Activated B cell treated with CpG ODN at 0.5 μM for 24 hours (primary cell): Measurements from ENCODE around the gene LRRTM2. TPM values are rescaled to one million over a fixed set of nuclear protein-coding genes. Genes with fewer than 3 reads are reported as not detected.

Experiments used
- ATAC-seq: fragments of 200-7000 bp; cut with Tn5 transposase; one replicate; pipeline ENCODE4 v1.10.0; 2021; ENCODE audit warnings: low read depth, mild to moderate bottlenecking, moderate library complexity
- CTCF ChIA-PET: fragments of 350-600 bp; sonication (Branson Sonifier 250); formaldehyde crosslinking; loops from one replicate; lab custom pipeline; 2021; ENCODE audit warnings: antibody characterized with exemption; lab: Charles Lee
- POLR2A ChIA-PET: fragments of 350-600 bp; sonication (Branson Sonifier 250); formaldehyde crosslinking; loops from one replicate; lab custom pipeline; 2021; ENCODE audit warnings: antibody characterized with exemption; lab: Charles Lee
- DNase-seq: peaks from one replicate; pipeline ENCODE4 v3.0.0; 2022
- H3K27ac Mint-ChIP-seq: one replicate; pipeline ENCODE4 v1.8.0; 2020; ENCODE audit warnings: mixed read lengths
- H3K27me3 Mint-ChIP-seq: one replicate; pipeline ENCODE4 v1.8.0; 2021; ENCODE audit warnings: mixed read lengths
- H3K36me3 Mint-ChIP-seq: one replicate; pipeline ENCODE4 v1.8.0; 2021; ENCODE audit warnings: low read depth, mixed read lengths
- H3K4me1 Mint-ChIP-seq: one replicate; pipeline ENCODE4 v1.8.0; 2021; ENCODE audit warnings: mixed read lengths
- H3K4me3 Mint-ChIP-seq: one replicate; pipeline ENCODE4 v1.8.0; 2020; ENCODE audit warnings: mild to moderate bottlenecking, mixed read lengths
- H3K9me3 Mint-ChIP-seq: one replicate; pipeline ENCODE4 v1.8.0; 2020; ENCODE audit warnings: mixed read lengths
- intact Hi-C: fragments of 100-400 bp; cut with micrococcal nuclease; formaldehyde crosslinking; loops from one replicate; pipeline ENCODE4 v1.15.1; 2024
- total RNA-seq: library from RNA; stranded (reverse); gene quantifications from 2 replicates; pipeline ENCODE4 v1.2.3, GENCODE V29; 2022
- TF ChIP-seq, protein P1 (sequence below): fragments of 200-600 bp; IDR thresholded peaks from one replicate; pipeline ENCODE4 v1.8.0; 2022; ENCODE audit warnings: antibody characterized with exemption, mild to moderate bottlenecking

The LRRTM2 gene
- total RNA-seq, 1 donor from 2014 or later, result 0.29 TPM

GRCh38 chr5:138875946-138876345 lies 811 bp upstream of the LRRTM2 start:
- TF ChIP-seq, protein P1, sequence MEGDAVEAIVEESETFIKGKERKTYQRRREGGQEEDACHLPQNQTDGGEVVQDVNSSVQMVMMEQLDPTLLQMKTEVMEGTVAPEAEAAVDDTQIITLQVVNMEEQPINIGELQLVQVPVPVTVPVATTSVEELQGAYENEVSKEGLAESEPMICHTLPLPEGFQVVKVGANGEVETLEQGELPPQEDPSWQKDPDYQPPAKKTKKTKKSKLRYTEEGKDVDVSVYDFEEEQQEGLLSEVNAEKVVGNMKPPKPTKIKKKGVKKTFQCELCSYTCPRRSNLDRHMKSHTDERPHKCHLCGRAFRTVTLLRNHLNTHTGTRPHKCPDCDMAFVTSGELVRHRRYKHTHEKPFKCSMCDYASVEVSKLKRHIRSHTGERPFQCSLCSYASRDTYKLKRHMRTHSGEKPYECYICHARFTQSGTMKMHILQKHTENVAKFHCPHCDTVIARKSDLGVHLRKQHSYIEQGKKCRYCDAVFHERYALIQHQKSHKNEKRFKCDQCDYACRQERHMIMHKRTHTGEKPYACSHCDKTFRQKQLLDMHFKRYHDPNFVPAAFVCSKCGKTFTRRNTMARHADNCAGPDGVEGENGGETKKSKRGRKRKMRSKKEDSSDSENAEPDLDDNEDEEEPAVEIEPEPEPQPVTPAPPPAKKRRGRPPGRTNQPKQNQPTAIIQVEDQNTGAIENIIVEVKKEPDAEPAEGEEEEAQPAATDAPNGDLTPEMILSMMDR, result no peak
- intact Hi-C loops, result no loop called here
- H3K4me1 Mint-ChIP-seq, result no peaks in the 10 kb centered on the region

GRCh38 chr5:138875552-138875875 lies 379 bp upstream of the LRRTM2 start:
- Mint-ChIP-seq H3K4me3 (no peak overlapping the region), H3K9me3 (peaks cover 4% of the 10 kb centered on the region), H3K27me3 (no peaks in the 10 kb centered on the region), H3K27ac (no peak overlapping the region), H3K4me1 (no peaks in the 10 kb centered on the region), H3K36me3 (peaks cover 13% of the 10 kb centered on the region)
- TF ChIP-seq, protein P1, result no peak
- CTCF ChIA-PET, result no interaction called here
- intact Hi-C loops, result no loop called here
- no peak for ATAC-seq
- POLR2A ChIA-PET, result interaction anchor here (0.6 kb wide), 1 partner anchor 41 kb away, joined by 3 read pairs; no protein-coding TSS in a partner anchor
- DNase-seq, result no peak

More at GRCh38 chr5:138875946-138876345, 811 bp upstream of the LRRTM2 start:
- DNase-seq (no peak), ATAC-seq (no peak)
- H3K9me3 Mint-ChIP-seq, result peaks cover 4% of the 10 kb centered on the region
- no peak overlapping the region for H3K27ac Mint-ChIP-seq
- H3K36me3 Mint-ChIP-seq, result peaks cover 13% of the 10 kb centered on the region
- CTCF ChIA-PET, result no interaction called here
- POLR2A ChIA-PET, result interaction anchor here (0.6 kb wide), 1 partner anchor 41 kb away, joined by 3 read pairs; no protein-coding TSS in a partner anchor
- no peak overlapping the region for H3K4me3 Mint-ChIP-seq
- H3K27me3 Mint-ChIP-seq, result no peaks in the 10 kb centered on the region

- DNase-seq, result no peak
- Mint-ChIP-seq H3K27me3 (no peaks in the 10 kb centered on the region), H3K9me3 (peaks cover 4% of the 10 kb centered on the region), H3K27ac (no peak overlapping the region), H3K4me3 (no peak overlapping the region), H3K36me3 (peaks cover 13% of the 10 kb centered on the region), H3K4me1 (no peaks in the 10 kb centered on the region)
- intact Hi-C loops, result no loop called here
- CTCF ChIA-PET, result interaction anchor here (0.8 kb wide), 1 partner anchor 11 kb away, joined by 3 read pairs; no protein-coding TSS in a partner anchor
- POLR2A ChIA-PET, result no interaction called here
- TF ChIP-seq, protein P1, result no peak
- ATAC-seq, result no peak
Observed at GRCh38 chr5:138874241-138874640, 894 bp downstream of the LRRTM2 start.

GRCh38 chr5:138873466-138874221 lies 1.5 kb downstream of the LRRTM2 start:
- H3K4me3 Mint-ChIP-seq, result no peak overlapping the region
- CTCF ChIA-PET, result interaction anchor here (0.8 kb wide), 1 partner anchor 12 kb away, joined by 3 read pairs; no protein-coding TSS in a partner anchor
- H3K27me3 Mint-ChIP-seq, result no peaks in the 10 kb centered on the region
- POLR2A ChIA-PET, result no interaction called here
- peaks cover 4% of the 10 kb centered on the region for H3K9me3 Mint-ChIP-seq
- ATAC-seq, result no peak
- DNase-seq, result no peak
- H3K36me3 Mint-ChIP-seq, result peaks cover 13% of the 10 kb centered on the region
- intact Hi-C loops, result no loop called here
- TF ChIP-seq, protein P1, result no peak
- no peak overlapping the region for H3K27ac Mint-ChIP-seq
- H3K4me1 Mint-ChIP-seq, result no peaks in the 10 kb centered on the region

DNA sequence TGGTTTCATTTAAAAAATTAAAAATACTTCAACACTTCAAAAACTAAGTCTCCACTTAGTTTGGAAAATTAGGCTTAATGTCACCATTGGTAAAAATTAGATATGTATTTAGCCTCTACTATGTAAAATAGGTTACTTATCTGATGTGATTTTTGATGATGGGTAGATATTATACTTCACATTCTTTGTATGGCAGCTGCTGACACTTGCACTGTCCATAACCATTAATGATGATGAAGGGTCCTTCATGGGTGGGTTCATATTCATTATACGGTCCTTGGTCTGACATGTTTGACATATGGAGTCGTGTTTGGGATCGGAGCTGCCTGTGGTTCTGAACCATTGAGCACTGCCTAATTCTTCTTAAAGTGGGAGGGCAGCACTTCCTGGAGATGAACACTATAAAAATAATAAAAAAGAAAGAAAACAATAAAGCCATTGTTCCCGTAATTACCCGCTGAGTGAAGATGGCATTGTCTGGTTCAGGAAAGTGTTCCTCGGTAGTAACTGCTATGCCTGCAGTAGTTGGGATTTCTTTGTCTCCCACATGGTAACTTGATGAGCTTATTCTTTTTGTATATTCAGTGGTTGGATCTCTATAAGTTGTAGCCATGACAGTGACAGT lies 2.2 kb downstream of the LRRTM2 start:
- POLR2A ChIA-PET, result no interaction called here
- DNase-seq, result no peak
- Mint-ChIP-seq H3K9me3 (peaks cover 4% of the 10 kb centered on the region), H3K4me3 (no peak overlapping the region), H3K27me3 (peaks cover 1% of the 10 kb centered on the region), H3K27ac (no peak overlapping the region), H3K36me3 (peaks cover 13% of the 10 kb centered on the region), H3K4me1 (no peaks in the 10 kb centered on the region)
- CTCF ChIA-PET, result no interaction called here
- TF ChIP-seq, protein P1, result no peak
- ATAC-seq, result no peak
- intact Hi-C loops, result no loop called here
